SU-DHL-6 (cell line): ENCODE data around the gene CYB5R3.
"Not testable (repeated sequence)": the region's sequence is repeated elsewhere in the genome, so short reads cannot be mapped to it uniquely, and the experiment has no call there.

Source experiments
- CTCF ChIP-seq: fragments of 200-600 bp; sonication (generic); IDR thresholded peaks from one replicate; pipeline ENCODE4 v1.5.1; 2017; ENCODE audit warnings: antibody characterized with exemption, mild to moderate bottlenecking, low read length, moderate library complexity; ENCODE audit not compliant: insufficient read depth, poor library complexity, severe bottlenecking
- EZH2phosphoT487 ChIP-seq: fragments of 200-600 bp; sonication (generic), shearing (Covaris generic); conservative IDR thresholded peaks from 2 replicates; pipeline ENCODE4 v1.6.1; 2018; ENCODE audit warnings: mild to moderate bottlenecking, antibody characterized with exemption, low read length, moderate library complexity, mixed read lengths

GRCh38 chr22:42607641-42608040 is 41.6 kb downstream of the CYB5R3 start:
- TF ChIP-seq CTCF, EZH2phosphoT487: not testable (repeated sequence)
